ENCODE results near the gene ERC2.

Gene ERC2

DNA sequence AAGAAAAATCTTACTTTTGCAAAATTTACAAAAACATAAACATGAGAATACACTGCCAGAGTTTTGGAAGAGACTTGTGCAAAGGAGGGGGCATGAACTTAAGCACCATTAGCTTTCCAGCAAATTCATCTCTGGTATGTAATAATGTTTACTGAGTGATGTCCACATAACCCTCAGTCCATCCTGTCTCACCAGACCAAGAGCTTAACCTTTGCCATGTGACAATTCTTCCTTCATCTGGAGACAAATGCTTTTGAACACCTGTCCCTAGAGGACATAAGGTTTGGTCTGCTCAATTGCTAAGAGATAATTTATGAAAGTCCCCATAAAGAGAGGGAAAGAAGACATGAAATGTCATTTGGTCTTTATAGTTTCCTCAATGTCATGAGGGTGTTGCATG is 412.3 kb downstream of the ERC2 start:
- Histone ChIP-seq H3K4me3 (ENCODE audit: insufficient read depth, low read length, poor library complexity, severe bottlenecking) (no peak overlapping the region), H3K4me2 (ENCODE audit: low read depth, low read length, poor library complexity, severe bottlenecking) (no peak overlapping the region), H3K9ac (ENCODE audit: low read length) (no peak overlapping the region), H4K20me1 (ENCODE audit: low read depth, low read length) (no peaks in the 10 kb centered on the region), H3K9me3 (ENCODE audit: insufficient read depth, low read length) (no peaks in the 10 kb centered on the region), H3F3A (ENCODE audit: insufficient read depth) (no peaks in the 10 kb centered on the region), H3K27ac (ENCODE audit: low read depth, low read length) (no peak overlapping the region), H3K27me3 (ENCODE audit: low read length) (0 out of 2 replicates have a peak, but pooled peaks cover 2% of the 10 kb centered on the region), H3K79me2 (ENCODE audit: insufficient read depth, low read length) (no peaks in the 10 kb centered on the region), H3K9me2 (replicated peaks; ENCODE audit: insufficient read depth, low read length) (no peaks in the 10 kb centered on the region), H3K36me3 (ENCODE audit: low read length) (no peaks in the 10 kb centered on the region), H2AFZ (ENCODE audit: low read depth, low read length, severe bottlenecking) (no peak overlapping the region)
- TF ChIP-seq EZH2phosphoT487 (conservative IDR thresholded peaks at IDR 0.05; ENCODE audit: low read length) = no peak
- TF ChIP-seq, protein P1, sequence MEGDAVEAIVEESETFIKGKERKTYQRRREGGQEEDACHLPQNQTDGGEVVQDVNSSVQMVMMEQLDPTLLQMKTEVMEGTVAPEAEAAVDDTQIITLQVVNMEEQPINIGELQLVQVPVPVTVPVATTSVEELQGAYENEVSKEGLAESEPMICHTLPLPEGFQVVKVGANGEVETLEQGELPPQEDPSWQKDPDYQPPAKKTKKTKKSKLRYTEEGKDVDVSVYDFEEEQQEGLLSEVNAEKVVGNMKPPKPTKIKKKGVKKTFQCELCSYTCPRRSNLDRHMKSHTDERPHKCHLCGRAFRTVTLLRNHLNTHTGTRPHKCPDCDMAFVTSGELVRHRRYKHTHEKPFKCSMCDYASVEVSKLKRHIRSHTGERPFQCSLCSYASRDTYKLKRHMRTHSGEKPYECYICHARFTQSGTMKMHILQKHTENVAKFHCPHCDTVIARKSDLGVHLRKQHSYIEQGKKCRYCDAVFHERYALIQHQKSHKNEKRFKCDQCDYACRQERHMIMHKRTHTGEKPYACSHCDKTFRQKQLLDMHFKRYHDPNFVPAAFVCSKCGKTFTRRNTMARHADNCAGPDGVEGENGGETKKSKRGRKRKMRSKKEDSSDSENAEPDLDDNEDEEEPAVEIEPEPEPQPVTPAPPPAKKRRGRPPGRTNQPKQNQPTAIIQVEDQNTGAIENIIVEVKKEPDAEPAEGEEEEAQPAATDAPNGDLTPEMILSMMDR (IDR thresholded peaks at IDR 0.05; ENCODE audit: insufficient read depth, low read length, poor library complexity, severe bottlenecking) = no peak

DNA sequence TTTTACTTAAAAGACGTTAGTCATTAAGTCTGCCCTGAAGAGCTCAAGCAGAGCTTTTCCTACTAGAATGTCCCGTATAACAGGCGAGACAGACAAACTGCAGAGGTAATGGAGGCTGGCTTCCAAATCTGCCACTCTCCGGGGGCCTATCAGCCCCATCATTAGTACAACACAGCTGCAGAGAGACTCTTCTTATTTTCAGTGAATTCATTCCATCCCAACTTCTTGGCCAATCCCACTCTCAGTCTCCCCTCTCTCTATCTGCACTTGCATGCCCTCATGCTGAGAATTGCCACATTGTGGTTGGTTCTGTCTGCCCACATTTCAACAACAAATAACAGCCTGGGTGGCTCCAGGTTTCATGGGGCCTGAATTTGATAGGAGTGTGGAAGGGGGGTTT is 412.7 kb downstream of the ERC2 start:
- TF ChIP-seq EZH2phosphoT487 (conservative IDR thresholded peaks at IDR 0.05; ENCODE audit: low read length) = no peak
- TF ChIP-seq, protein P1 (IDR thresholded peaks at IDR 0.05; ENCODE audit: insufficient read depth, low read length, poor library complexity, severe bottlenecking) = no peak
- H3K9ac ChIP-seq (ENCODE audit: low read length) = no peak overlapping the region
- H2AFZ ChIP-seq (ENCODE audit: low read depth, low read length, severe bottlenecking) = no peak overlapping the region
- H3K9me3 ChIP-seq (ENCODE audit: insufficient read depth, low read length) = no peaks in the 10 kb centered on the region
- no peak overlapping the region for H3K27ac ChIP-seq (ENCODE audit: low read depth, low read length)
- H4K20me1 ChIP-seq (ENCODE audit: low read depth, low read length) = no peaks in the 10 kb centered on the region
- no peak overlapping the region for H3K4me3 ChIP-seq (ENCODE audit: insufficient read depth, low read length, poor library complexity, severe bottlenecking)
- no peaks in the 10 kb centered on the region for H3F3A ChIP-seq (ENCODE audit: insufficient read depth)
- H3K36me3 ChIP-seq (ENCODE audit: low read length) = no peaks in the 10 kb centered on the region
- H3K79me2 ChIP-seq (ENCODE audit: insufficient read depth, low read length) = no peaks in the 10 kb centered on the region
- H3K9me2 ChIP-seq (replicated peaks; ENCODE audit: insufficient read depth, low read length) = no peaks in the 10 kb centered on the region
- 0 out of 2 replicates have a peak, but pooled peaks cover 2% of the 10 kb centered on the region for H3K27me3 ChIP-seq (ENCODE audit: low read length)
- H3K4me2 ChIP-seq (ENCODE audit: low read depth, low read length, poor library complexity, severe bottlenecking) = no peak overlapping the region

DNA sequence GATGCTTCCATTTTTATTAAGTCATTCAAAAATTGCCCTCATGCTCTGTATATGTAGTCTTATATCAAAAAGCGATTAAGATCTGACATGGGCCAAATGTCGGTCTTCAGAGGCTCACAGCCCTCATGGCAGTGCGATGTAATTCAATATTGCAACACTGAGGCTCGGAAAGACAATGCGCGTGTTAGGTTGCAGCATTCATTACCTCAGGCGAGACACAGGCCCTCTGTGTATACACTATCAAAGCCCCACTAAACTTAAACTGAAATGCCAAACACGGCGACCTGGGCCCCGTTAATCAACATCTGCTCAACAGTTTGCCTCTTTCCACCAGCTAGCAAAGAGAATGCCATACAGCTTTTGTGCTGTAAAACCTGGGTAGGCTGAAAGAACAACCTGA is 413.4 kb downstream of the ERC2 start:
- no peak for TF ChIP-seq EZH2phosphoT487 (conservative IDR thresholded peaks at IDR 0.05; ENCODE audit: low read length)
- TF ChIP-seq, protein P1 (IDR thresholded peaks at IDR 0.05; ENCODE audit: insufficient read depth, low read length, poor library complexity, severe bottlenecking) = no peak
- H3K4me3 ChIP-seq (ENCODE audit: insufficient read depth, low read length, poor library complexity, severe bottlenecking) = no peak overlapping the region
- H3K79me2 ChIP-seq (ENCODE audit: insufficient read depth, low read length) = no peaks in the 10 kb centered on the region
- H3F3A ChIP-seq (ENCODE audit: insufficient read depth) = no peaks in the 10 kb centered on the region
- H4K20me1 ChIP-seq (ENCODE audit: low read depth, low read length) = no peaks in the 10 kb centered on the region
- no peaks in the 10 kb centered on the region for H3K36me3 ChIP-seq (ENCODE audit: low read length)
- H2AFZ ChIP-seq (ENCODE audit: low read depth, low read length, severe bottlenecking) = no peak overlapping the region
- H3K9ac ChIP-seq (ENCODE audit: low read length) = no peak overlapping the region
- H3K4me2 ChIP-seq (ENCODE audit: low read depth, low read length, poor library complexity, severe bottlenecking) = no peak overlapping the region
- H3K27ac ChIP-seq (ENCODE audit: low read depth, low read length) = no peak overlapping the region
- H3K9me3 ChIP-seq (ENCODE audit: insufficient read depth, low read length) = no peaks in the 10 kb centered on the region
- 0 out of 2 replicates have a peak, but pooled peaks cover 2% of the 10 kb centered on the region for H3K27me3 ChIP-seq (ENCODE audit: low read length)
- no peaks in the 10 kb centered on the region for H3K9me2 ChIP-seq (replicated peaks; ENCODE audit: insufficient read depth, low read length)

All from SU-DHL-6 (cell line).